CD4-positive, alpha-beta T cell (primary cell): ENCODE measurements around the gene TP63. TPM values are rescaled to one million over a fixed set of nuclear protein-coding genes. Genes with fewer than 3 reads are reported as not detected.

Experiments used
- ATAC-seq: fragments of 200-7000 bp; cut with Tn5 transposase; one replicate; pipeline ENCODE4 v1.10.0; 2022; ENCODE audit warnings: mild to moderate bottlenecking; ENCODE audit not compliant: poor library complexity
- CTCF ChIA-PET: fragments of 350-600 bp; sonication (Branson Sonifier 250); formaldehyde crosslinking; loops from one replicate; lab custom pipeline; 2021; ENCODE audit warnings: antibody characterized with exemption, inconsistent platforms; lab: Charles Lee
- POLR2A ChIA-PET: fragments of 350-600 bp; sonication (Branson Sonifier 250); formaldehyde crosslinking; loops from one replicate; lab custom pipeline; 2021; ENCODE audit warnings: antibody characterized with exemption, inconsistent platforms; lab: Charles Lee
- DNase-seq, 14 experiments: peaks; one replicate each; pipeline ENCODE4 v3.0.0-alpha.2; 2013 to 2020; ENCODE audit warnings: mixed read lengths in 2 of 14
- H3K27ac ChIP-seq, 2 donors: one replicate each; pipeline versions ENCODE4 v1.5.1 to v1.7.0; 2013; ENCODE audit warnings: low read length in 2 of 2, low read depth in 1 of 2, mild to moderate bottlenecking in 1 of 2
- H3K27me3 ChIP-seq, 2 experiments: 1 replicate in 1 of 2; 2 replicates in 1 of 2; pipeline versions ENCODE4 v1.6.1 to v1.7.0; 2013; ENCODE audit warnings: low read length in 2 of 2, control low read depth in 1 of 2, mild to moderate bottlenecking in 1 of 2, moderate library complexity in 1 of 2; ENCODE audit not compliant: insufficient read depth in 2 of 2, control insufficient read depth in 1 of 2
- H3K36me3 ChIP-seq: one replicate; pipeline ENCODE4 v1.6.1; 2013; ENCODE audit warnings: low read length, control low read depth; ENCODE audit not compliant: insufficient read depth
- H3K4me1 ChIP-seq: one replicate; pipeline ENCODE4 v1.6.1; 2013; ENCODE audit warnings: low read length, control low read depth; ENCODE audit not compliant: insufficient read depth
- H3K4me3 ChIP-seq: one replicate; pipeline ENCODE4 v1.5.1; 2013; ENCODE audit warnings: mild to moderate bottlenecking, low read length, moderate library complexity
- H3K9me3 ChIP-seq, 2 experiments: 1 replicate in 1 of 2; 2 replicates in 1 of 2; pipeline versions ENCODE4 v1.6.1 to v1.7.0; 2013; ENCODE audit warnings: low read length in 2 of 2, mild to moderate bottlenecking in 2 of 2, control low read depth in 1 of 2, moderate library complexity in 1 of 2; ENCODE audit not compliant: control insufficient read depth in 1 of 2, insufficient read depth in 1 of 2
- H3K27ac Mint-ChIP-seq: one replicate; pipeline ENCODE4 v1.8.0; 2020; ENCODE audit warnings: mixed read lengths
- H3K27me3 Mint-ChIP-seq: one replicate; pipeline ENCODE4 v1.8.0; 2021; ENCODE audit warnings: mixed read lengths
- H3K36me3 Mint-ChIP-seq: one replicate; pipeline ENCODE4 v1.8.0; 2021; ENCODE audit warnings: low read depth, mixed read lengths
- H3K4me1 Mint-ChIP-seq: one replicate; pipeline ENCODE4 v1.8.0; 2021; ENCODE audit warnings: low read depth, mixed read lengths
- H3K4me3 Mint-ChIP-seq: one replicate; pipeline ENCODE4 v1.8.0; 2020; ENCODE audit warnings: mild to moderate bottlenecking, mixed read lengths
- H3K9me3 Mint-ChIP-seq: one replicate; pipeline ENCODE4 v1.8.0; 2020; ENCODE audit warnings: mixed read lengths
- intact Hi-C, 2 experiments: fragments of 100-400 bp; cut with DNase I in 1 of 2; cut with micrococcal nuclease in 1 of 2; formaldehyde crosslinking; loops; one replicate each; pipeline versions ENCODE4 v1.15.1 to v1.9.0; 2023 to 2025; cut with DNase I, micrococcal nuclease
- total RNA-seq, 174 experiments: library from RNA in 2 of 174; stranded (reverse) in 2 of 174; gene quantifications; one replicate each; pipeline ENCODE4 v1.2.3 and lab custom pipeline; 2021 to 2026
- TF ChIP-seq, protein P1 (sequence below): fragments of 200-600 bp; IDR thresholded peaks from one replicate; pipeline ENCODE4 v1.8.0; 2022; ENCODE audit warnings: antibody characterized with exemption, mild to moderate bottlenecking

The TP63 gene
- total RNA-seq, 2 experiments from 2014 or later: 0.31 TPM; not detected in 1

DNA sequence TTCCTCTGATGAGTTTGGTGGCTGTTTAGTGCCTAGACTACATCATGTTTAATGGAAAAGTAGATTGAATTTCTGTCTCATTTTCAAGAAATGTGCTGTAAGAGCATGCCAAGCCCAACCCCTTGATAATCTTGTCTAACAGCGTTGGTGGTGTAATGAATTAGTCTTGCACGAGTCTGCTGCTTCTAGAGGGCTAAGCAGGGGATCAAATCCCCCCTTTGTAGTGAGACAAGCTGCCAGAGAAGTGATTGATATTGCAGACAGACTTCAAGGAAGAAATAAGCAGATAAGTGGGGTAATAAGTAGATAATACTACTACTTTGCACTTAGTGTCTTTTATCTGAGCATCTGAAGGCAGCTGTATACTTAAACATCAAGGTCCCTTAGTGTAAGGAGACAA, 141.4 kb downstream of the TP63 start:
- Mint-ChIP-seq H3K4me1 (no peaks in the 10 kb centered on the region), H3K27ac (no peak overlapping the region), H3K36me3 (no peaks in the 10 kb centered on the region), H3K4me3 (no peak overlapping the region), H3K27me3 (no peaks in the 10 kb centered on the region), H3K9me3 (no peaks in the 10 kb centered on the region)
- Histone ChIP-seq H3K36me3 (no peaks in the 10 kb centered on the region), H3K4me3 (no peak overlapping the region), H3K27ac (no peak overlapping the region), H3K4me1 (no peaks in the 10 kb centered on the region), H3K9me3 (no peaks in the 10 kb centered on the region), H3K27me3 (no peaks in the 10 kb centered on the region)
- POLR2A ChIA-PET: no interaction called here
- TF ChIP-seq, protein P1, sequence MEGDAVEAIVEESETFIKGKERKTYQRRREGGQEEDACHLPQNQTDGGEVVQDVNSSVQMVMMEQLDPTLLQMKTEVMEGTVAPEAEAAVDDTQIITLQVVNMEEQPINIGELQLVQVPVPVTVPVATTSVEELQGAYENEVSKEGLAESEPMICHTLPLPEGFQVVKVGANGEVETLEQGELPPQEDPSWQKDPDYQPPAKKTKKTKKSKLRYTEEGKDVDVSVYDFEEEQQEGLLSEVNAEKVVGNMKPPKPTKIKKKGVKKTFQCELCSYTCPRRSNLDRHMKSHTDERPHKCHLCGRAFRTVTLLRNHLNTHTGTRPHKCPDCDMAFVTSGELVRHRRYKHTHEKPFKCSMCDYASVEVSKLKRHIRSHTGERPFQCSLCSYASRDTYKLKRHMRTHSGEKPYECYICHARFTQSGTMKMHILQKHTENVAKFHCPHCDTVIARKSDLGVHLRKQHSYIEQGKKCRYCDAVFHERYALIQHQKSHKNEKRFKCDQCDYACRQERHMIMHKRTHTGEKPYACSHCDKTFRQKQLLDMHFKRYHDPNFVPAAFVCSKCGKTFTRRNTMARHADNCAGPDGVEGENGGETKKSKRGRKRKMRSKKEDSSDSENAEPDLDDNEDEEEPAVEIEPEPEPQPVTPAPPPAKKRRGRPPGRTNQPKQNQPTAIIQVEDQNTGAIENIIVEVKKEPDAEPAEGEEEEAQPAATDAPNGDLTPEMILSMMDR: no peak
- CTCF ChIA-PET: no interaction called here
- DNase-seq (no peak), ATAC-seq (no peak)
- intact Hi-C loops: no loop called here

DNA sequence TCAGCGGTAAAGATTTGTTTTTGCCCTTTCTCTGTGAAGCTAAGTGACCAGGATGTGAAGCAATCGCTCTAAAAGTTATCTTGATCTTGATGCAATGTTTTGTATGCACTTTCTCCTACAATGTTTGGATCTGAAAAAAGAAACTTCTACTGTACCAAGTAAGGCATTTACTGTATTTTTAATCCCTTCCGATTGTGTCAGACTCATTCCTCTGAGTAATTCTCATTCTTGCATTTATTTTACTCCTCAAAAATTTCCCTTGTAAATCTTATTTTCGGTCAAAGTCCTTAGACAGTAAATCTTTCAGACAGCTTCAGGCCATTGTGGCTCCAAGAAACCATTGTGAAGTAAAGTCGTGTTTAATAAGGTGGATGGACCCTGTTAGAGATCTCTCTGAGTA, 141.9 kb downstream of the TP63 start:
- DNase-seq (no peak), ATAC-seq (no peak)
- Histone ChIP-seq H3K36me3 (no peaks in the 10 kb centered on the region), H3K27ac (no peak overlapping the region), H3K9me3 (no peaks in the 10 kb centered on the region), H3K4me1 (no peaks in the 10 kb centered on the region), H3K27me3 (no peaks in the 10 kb centered on the region), H3K4me3 (no peak overlapping the region)
- no peaks in the 10 kb centered on the region for H3K4me1 Mint-ChIP-seq
- ChIA-PET CTCF (no interaction called here), POLR2A (no interaction called here)
- H3K4me3 Mint-ChIP-seq: no peak overlapping the region
- no peaks in the 10 kb centered on the region for H3K36me3 Mint-ChIP-seq
- TF ChIP-seq, protein P1: no peak
- H3K27me3 Mint-ChIP-seq: no peaks in the 10 kb centered on the region
- intact Hi-C loops: no loop called here
- H3K27ac Mint-ChIP-seq: no peak overlapping the region
- no peaks in the 10 kb centered on the region for H3K9me3 Mint-ChIP-seq

DNA sequence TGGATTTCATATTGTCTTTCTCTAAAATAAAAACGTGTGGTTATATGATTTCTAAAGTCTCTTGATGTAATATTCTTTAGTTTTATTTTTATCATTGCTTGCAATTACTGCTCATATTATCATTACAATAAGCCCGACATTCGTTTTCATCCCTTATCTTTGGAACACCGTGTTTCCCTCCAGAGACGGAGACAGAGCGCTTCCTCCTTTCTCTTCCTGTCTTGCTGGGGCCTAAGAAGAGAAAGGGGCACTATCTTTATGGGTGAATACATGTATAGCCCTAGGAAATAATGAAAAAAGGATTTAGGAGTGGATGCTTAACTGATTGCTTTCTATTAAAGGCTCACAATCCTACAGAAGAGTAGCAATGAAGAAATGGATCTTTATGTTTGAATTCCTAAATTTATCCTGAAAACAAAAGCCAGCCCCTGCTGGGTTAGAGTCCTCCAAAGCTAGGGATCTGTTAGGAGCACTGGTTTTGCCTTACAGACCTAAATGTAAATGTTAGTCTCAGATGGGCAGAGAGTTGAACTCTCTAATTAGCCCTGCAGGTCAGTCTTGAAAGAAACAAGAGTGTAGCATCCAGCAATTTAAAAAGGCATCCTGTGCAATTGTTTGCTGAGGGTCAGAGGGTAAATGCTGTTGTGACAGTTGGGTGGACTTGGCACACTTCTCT, 145.1 kb downstream of the TP63 start:
- no peaks in the 10 kb centered on the region for H3K9me3 Mint-ChIP-seq

More for the DNA sequence above, 145.1 kb downstream of the TP63 start:
- Mint-ChIP-seq H3K4me3 (no peak overlapping the region), H3K27me3 (no peaks in the 10 kb centered on the region), H3K4me1 (no peaks in the 10 kb centered on the region), H3K27ac (no peak overlapping the region), H3K36me3 (no peaks in the 10 kb centered on the region)
- TF ChIP-seq, protein P1: no peak
- Histone ChIP-seq H3K4me1 (no peaks in the 10 kb centered on the region), H3K27me3 (no peaks in the 10 kb centered on the region), H3K27ac (no peak overlapping the region), H3K9me3 (no peaks in the 10 kb centered on the region), H3K4me3 (no peak overlapping the region), H3K36me3 (no peaks in the 10 kb centered on the region)
- intact Hi-C loops: no loop called here
- ATAC-seq (no peak), DNase-seq (no peak)
- CTCF ChIA-PET: no interaction called here
- POLR2A ChIA-PET: no interaction called here
